Glomerular visceral epithelial cell (primary cell): ENCODE measurements around the gene CLEC14A.
A peak's percentile ranks its signal among the peaks of the same experiment; 100 is the strongest.

Source experiments
- DNase-seq: peaks from one replicate; pipeline ENCODE4 v3.0.0-alpha.2; 2016; ENCODE audit errors: extremely low spot score

The CLEC14A gene

DNA sequence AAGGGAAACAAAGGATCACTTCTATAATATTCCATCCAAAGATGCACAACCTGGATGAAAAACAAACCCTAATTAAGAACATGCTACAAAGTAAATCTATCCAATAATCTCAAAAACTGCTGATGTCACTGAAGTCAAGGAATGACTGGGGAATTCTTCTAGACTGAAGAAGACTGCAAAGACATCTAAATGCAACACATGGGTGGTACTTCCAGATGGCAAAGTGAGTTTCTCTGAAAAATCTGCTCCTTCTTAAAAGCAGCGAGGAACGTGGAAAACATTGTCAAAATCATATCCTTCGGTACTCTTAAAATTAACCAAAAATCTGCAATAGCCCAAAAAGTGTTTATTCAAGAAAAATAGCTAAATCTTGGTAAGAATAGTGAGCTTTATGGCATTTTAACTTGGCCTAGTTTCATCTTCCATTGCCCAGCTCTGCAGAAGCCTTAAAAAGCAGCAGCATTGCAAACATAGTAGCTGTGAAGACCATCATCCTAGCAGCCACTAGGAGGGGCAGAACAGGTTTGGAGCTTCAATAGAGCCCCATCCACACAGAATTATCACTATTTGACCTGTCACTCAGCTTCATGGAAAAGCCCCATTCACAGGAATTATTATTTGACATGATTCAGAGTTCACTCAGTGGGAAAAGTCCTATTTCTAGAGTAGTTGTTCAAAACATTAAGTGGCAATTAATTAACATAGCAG is 7.4 kb downstream of the CLEC14A start:
- no peak for DNase-seq

DNA sequence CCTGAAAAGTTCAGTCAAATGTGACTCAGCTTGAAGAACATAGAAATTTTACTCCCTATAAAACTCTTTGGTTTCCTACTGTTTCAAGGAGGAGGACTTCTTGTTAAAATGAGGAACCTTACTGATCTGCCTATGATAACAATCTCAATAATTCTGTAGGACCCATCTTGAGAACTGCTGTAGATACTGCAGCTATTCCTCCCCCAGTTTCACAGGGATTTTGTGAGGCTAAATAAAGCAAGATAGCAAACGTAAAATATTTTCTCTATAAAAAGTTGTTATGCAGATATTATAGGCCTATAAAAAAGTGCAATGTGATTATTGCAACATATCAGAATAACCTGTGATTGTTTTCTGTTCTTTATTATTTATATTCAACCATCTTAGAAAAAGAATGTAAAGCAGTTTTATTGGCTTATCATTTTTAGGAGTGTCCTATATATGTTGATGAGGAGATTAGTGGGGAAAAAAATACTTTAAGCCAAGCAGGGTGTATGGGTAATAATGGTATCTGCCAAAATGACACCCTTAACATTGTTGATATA is 12.1 kb downstream of the CLEC14A start:
- no peak for DNase-seq

DNA sequence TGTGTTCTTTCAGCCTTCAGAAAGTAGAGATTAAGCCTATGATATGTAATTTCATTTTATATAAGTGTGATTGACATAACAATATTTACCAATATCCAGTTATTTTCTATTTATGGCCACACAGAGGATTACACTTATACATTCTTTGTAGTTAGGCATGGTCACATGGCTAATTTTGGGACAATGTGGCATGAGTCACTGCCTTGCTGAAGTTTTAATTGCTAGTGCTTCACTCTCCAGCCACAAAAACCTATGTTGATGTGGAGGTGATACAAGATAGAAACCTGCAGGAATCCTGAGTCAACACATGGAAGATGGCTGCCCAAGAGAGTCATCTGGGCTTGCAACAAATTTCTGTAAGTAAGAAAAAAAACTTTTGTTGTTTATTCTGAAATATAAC is 17.0 kb downstream of the CLEC14A start:
- DNase-seq, result no peak

DNA sequence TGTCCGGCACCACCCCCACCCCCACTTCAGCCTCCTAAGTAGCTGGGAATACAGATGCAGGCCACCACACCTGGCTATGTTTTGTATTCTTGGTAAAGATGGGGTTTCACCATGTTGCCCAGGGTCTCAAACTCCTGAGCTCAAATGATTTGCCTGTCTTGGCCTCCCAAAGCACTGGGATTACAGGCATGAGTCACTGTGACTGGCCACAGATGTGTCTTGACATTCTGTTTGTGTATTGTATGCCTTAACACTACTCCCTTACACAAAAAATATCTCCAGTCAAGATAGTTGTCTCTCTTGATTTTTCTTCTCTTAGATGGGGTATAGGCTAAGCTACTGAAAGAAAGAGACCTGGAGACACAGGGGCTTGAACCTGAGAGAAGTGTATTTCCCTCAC is 17.6 kb downstream of the CLEC14A start:
- DNase-seq, result no peak

DNA sequence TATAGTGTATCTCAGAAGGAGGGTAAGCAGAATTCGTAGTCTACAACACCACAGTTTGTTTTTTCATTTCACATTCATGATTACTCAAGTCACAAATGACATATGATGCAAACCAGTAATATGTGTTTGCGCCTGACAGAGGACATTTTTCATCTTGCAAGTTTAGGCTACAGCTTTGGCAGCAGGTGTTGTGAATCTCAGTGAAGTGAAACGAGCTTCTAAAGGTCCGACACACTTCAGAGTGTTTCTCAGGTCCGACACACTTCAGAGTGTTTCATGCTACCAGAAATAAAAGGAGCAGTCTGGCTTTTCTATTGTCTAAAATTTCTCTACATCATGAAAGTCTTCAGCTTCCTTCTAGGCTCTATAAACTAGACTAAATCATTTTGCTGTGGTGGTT is 22.7 kb downstream of the CLEC14A start:
- DNase-seq, result no peak

DNA sequence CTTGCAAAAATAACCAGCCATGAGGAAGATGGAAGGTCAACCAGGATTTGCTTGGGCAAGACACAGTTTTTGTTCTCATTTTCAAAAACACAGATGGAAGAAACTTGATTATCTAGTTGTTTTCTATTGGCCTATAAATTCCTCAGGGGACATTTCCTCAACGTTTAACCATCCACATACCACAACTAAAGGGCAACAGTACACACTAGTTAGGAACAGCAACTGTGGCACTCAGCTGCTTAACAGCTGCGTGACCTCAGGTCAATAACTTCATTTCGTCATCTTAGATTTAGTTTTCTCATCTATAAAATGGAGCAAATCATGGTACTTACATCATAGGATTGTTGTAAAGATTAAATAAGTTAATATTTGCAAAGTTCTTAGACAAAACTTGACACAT is 29.5 kb downstream of the CLEC14A start:
- DNase-seq, result no peak

DNA sequence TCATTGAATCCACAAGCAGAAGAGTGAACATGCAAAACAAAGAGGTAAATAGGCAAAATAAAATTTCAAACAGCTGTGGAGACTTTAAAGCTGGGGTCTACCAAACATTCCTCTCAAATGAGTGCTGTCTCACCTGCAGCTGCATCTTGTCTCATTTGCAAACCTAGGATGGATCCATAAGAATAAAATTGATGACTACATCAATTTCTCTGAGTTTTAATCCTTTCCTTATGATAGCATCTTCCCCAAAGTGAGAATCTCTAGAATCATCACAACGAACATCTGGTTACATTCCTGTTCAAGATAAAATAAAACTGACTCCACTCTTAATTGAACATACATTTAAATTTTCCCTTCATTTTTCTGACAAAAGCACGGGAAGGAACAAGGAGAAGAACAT is 29.9 kb downstream of the CLEC14A start:
- DNase-seq, result no peak

DNA sequence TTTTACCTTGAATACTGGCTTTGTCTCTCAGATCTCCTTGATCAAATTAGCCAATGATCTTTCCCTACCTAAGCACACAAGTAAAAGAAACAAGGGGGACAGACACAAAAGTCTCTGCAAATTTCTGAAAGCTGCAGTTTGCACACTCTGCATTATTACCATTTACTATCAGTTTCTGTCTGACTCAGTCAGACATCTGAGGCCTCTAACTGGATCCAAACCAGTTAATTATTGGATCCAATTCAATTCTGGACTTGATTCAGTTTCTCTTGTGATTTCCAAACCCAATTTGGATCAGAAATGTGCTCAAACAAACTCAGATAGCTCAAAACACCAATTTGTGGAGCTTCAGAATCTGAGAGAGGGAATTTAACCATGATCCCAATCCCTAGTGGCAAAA is 31.6 kb downstream of the CLEC14A start:
- DNase-seq, result no peak

DNA sequence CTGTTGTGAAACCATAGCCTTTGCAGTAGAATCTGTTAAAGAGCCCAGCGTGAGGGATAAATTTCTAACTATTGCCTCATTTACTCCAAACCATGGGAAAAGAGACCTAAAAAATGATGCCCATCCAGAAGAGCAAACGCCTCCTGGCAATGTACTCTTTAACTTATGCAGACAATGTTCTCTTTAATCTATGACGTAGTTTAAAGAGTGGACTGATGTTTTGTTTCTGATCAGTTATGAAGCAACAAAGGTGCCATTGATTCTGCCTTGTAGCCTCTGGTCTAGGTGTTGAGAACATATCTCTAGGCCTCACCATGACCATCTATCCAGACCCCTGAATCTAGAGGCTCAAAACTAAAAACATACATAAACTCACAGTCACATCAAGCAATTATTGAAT is 34.8 kb downstream of the CLEC14A start:
- DNase-seq, result no peak

DNA sequence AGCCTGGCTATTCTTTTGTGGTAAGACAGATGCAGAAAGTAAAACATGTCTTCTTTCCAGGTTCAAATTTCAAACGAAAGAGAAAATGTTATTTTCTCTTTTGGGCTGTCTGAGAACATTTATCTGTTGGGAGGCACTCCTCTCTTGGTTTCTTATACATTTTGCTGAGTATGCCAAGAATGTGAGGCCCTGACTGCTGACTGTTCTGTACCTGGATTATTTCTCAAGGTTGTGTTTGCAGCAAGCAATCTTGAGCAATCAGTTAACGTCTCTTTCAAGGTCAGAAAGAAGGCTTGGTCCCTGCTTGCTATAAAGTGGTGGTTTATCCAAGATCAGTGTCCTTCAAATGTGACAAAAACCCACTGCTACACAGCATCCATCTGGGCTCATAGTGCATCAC is 38.3 kb downstream of the CLEC14A start:
- DNase-seq, result no peak

DNA sequence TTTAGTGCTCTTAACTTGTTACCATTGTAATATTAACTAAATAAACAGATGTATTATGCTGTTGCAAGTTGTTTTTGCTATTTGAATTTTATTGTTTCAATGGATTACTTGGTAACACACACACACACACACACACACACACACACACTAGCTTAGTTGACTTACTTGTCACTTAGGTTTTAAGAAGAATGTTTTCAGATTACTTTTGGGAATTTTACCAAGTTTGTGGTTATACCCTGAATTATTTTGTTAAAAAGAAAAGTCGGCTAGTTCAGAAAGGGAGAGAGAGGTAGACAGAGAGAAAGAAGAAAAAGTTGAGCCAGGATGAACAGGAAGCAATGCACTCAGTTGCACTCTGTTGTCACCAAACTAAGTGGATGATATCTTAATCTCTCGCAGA is 42.9 kb downstream of the CLEC14A start:
- DNase-seq, result no peak

DNA sequence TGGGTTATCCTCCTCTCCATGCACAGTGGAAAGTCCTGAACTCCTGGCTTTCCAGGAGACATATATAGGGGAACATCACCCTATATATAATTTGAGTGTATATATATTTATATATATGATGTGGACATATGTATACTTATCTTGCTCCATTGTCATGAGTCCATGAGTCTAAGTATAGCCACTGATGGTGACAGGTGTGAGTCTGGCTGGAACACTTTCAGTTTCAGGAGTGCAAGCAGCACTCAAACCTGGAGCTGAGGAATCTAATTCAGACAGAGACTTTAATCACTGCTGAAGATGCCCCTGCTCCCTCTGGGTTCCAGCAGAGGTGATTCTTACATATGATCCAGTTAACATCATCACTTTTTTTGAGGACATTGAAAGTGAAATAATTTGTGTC is 43.8 kb downstream of the CLEC14A start:
- DNase-seq, result no peak

DNA sequence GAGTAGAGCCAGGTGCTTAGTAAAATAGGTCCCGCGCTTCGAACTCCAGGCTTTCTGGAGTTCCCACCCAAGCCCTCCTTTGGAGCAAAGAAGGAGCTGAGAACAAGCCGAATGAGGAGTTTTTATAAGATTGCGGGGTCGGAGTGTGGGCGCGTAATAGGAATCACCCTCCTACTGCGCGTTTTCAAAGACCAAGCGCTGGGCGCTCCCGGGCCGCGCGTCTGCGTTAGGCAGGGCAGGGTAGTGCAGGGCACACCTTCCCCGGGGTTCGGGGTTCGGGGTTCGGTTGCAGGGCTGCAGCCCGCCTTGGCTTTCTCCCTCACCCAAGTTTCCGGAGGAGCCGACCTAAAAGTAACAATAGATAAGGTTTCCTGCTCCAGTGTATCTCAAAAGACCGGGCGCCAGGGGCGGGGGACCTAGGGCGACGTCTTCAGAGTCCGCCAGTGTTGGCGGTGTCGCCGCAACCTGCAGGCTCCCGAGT is 44.6 kb downstream of the CLEC14A start:
- no peak for DNase-seq

DNA sequence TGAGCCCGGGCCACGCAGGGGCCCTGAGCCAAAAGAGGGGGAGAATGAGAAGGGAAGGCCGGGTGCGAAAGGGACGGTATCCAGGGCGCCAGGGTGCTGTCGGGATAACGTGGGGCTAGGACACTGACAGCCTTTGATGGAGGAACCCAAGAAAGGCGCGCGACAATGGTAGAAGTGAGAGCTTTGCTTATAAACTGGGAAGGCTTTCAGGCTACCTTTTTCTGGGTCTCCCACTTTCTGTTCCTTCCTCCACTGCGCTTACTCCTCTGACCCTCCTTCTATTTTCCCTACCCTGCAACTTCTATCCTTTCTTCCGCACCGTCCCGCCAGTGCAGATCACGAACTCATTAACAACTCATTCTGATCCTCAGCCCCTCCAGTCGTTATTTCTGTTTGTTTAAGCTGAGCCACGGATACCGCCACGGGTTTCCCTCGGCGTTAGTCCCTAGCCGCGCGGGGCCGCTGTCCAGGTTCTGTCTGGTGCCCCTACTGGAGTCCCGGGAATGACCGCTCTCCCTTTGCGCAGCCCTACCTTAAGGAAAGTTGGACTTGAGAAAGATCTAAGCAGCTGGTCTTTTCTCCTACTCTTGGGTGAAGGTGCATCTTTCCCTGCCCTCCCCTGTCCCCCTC is 45.2 kb downstream of the CLEC14A start:
- peak; percentile 2 for DNase-seq

DNA sequence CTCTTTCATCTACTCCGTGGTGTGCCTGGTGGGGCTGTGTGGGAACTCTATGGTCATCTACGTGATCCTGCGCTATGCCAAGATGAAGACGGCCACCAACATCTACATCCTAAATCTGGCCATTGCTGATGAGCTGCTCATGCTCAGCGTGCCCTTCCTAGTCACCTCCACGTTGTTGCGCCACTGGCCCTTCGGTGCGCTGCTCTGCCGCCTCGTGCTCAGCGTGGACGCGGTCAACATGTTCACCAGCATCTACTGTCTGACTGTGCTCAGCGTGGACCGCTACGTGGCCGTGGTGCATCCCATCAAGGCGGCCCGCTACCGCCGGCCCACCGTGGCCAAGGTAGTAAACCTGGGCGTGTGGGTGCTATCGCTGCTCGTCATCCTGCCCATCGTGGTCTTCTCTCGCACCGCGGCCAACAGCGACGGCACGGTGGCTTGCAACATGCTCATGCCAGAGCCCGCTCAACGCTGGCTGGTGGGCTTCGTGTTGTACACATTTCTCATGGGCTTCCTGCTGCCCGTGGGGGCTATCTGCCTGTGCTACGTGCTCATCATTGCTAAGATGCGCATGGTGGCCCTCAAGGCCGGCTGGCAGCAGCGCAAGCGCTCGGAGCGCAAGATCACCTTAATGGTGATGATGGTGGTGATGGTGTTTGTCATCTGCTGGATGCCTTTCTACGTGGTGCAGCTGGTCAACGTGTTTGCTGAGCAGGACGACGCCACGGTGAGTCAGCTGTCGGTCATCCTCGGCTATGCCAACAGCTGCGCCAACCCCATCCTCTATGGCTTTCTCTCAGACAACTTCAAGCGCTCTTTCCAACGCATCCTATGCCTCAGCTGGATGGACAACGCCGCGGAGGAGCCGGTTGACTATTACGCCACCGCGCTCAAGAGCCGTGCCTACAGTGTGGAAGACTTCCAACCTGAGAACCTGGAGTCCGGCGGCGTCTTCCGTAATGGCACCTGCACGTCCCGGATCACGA is 46.0 kb downstream of the CLEC14A start:
- DNase-seq, result peak; percentile 58

DNA sequence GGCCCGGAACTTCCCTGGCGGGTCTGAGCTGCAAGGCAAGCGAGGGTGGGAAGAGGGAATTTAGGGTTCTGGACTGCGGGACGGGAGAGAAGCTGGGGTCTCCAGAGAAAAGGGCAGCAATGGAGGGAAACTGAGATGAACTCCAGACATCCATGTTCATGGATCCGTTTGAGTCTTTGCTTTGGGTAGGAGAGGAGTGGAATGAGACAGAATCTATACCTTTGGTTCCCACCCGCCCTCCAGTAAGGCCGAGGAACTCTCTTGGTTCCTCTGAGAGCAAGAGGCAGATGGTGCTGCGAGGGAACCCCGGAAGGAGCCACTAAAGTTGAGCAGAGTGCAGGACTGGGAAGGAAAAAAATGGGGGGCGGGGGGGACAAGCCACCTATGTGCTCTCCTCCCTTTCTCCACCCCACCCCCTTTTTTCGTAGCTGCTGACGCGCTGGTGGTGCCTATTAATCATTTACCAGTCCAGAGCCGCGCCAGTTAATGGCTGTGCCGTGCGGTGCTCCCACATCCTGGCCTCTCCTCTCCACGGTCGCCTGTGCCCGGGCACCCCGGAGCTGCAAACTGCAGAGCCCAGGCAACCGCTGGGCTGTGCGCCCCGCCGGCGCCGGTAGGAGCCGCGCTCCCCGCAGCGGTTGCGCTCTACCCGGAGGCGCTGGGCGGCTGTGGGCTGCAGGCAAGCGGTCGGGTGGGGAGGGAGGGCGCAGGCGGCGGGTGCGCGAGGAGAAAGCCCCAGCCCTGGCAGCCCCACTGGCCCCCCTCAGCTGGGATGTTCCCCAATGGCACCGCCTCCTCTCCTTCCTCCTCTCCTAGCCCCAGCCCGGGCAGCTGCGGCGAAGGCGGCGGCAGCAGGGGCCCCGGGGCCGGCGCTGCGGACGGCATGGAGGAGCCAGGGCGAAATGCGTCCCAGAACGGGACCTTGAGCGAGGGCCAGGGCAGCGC is 47.0 kb downstream of the CLEC14A start:
- peak; percentile 56 for DNase-seq

DNA sequence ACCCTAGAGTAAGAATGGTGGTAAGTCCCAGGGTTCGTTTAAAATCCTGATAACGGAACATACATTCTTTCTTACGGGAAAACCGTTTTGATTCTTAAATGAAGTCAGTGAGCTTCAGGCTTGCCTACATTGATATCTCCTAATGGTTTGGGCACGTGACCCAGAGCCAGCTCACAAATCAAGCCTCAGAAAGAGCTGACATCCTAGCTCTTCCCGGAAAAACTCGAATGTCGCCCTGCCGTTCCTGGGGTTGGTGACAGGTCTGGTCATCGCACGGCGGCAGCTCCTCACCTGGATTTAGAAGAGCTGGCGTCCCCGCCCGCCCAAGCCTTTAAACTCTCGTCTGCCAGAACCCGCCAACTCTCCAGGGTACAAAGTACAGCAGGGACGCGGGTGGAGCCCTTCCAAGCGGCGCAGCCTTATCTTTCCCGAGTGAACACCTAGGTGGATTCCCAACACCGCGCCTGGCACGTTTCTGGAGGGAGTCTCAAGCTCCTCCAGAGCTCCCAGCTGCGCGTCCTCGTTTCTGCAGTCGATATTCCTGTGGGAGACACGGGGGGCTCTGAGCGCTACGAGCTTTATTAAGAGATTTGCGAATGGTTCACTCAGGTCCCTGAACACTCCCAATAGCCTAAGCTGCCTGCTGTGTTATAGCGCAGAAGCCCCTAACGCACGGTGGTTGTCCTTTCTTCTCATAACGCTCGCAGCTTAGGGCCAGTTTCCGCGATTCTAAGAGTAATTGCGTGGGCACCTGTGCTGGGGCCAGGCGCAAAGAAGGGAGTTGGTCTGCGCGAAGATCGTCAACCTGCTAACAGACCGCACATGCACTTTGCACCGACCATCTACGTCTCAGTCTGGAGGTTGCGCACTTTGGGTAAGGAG is 47.9 kb downstream of the CLEC14A start, which contains the start of gene SSTR1:
Gene SSTR1, plus strand, starts transcription at position 169 of the 882 bp plus-strand sequence. CDS start 1,486 bp downstream, outside the sequence.
- no peak for DNase-seq

DNA sequence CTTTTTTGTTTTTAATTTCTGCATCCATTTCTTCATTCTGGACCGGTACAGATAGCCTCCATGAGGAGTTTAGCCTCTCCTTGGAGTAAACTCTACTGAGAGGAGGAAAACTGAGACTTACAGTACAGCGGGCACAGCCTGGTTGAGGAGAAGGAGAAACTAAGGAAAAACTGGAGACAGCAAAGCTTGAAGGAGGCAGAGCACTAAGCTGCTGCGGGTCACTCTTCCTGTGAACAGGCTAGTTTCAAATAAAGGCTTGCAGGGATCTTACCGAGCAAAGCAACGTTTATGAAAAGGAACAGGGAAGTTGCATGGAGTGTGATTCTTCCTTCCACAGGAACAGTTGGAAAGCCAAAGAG is 48.5 kb downstream of the CLEC14A start:
- DNase-seq, result no peak

DNA sequence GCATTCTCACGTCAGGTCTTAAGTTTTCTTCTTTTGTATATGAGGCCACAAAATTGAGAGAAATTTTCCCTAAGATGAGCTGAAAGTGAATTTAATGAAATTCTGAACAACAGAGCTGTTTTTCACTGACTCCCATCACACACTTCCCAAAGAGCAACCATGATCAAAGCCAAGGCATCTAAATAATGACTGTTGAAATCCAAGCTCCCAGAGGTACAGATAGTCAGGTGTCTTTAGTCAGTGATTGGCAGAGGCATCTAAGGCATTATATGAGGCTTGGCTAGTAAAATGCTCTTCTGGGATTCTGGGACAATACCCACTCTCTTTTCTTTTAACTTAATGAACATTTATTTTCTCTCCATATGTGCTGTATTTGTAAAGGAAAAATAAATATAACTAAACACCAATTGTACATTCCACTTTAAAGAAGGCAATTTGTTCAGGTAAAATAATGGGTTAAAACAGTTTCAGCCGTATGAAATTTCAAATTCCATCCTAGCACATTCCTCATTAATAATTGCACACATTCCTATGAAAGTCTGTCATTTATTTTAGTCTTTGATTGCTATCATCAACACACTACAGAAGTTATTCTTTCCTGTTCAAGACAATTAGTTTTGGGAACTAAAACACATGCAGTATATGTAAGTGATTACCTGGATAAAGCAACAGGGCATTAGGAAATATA is 49.1 kb downstream of the CLEC14A start:
- DNase-seq, result no peak
